GM12878 (cell line): ENCODE measurements around the gene NDUFB11. TPM values are rescaled to one million over a fixed set of nuclear protein-coding genes. Genes with fewer than 3 reads are reported as not detected.

Source experiments
- ATAC-seq: fragments of 200-7000 bp; cut with Tn5 transposase; 3 replicates; pipeline ENCODE4 v1.9.1; 2020; ENCODE audit warnings: mild to moderate bottlenecking, moderate library complexity
- BruUV-seq: library from RNA; stranded (reverse); fragments of 400-500 nt; replicated peaks from 2 replicates; lab custom pipeline; 2021; lab: Mats Ljungman, UMichigan
- CTCF ChIA-PET: fragments of 300-600 bp; sonication (Branson Sonifier 250); formaldehyde crosslinking; extraction: SDS; loops from one replicate; lab custom pipeline; 2021; ENCODE audit warnings: inconsistent platforms; lab: Yijun Ruan, JAX
- POLR2A ChIA-PET: fragments of 350-600 bp; formaldehyde crosslinking; extraction: SDS; loops from one replicate; lab custom pipeline; 2021; ENCODE audit warnings: inconsistent platforms; lab: Charles Lee
- RAD21 ChIA-PET: fragments of 300-600 bp; sonication (Branson Sonifier 250); formaldehyde crosslinking; loops from one replicate; lab custom pipeline; 2023; ENCODE audit warnings: antibody characterized with exemption; ENCODE audit not compliant: unreplicated experiment; lab: Charles Lee
- SMC1A ChIA-PET: fragments of 300-600 bp; sonication (Branson Sonifier 250); formaldehyde crosslinking; loops from one replicate; lab custom pipeline; 2023; ENCODE audit not compliant: unreplicated experiment, uncharacterized antibody; lab: Charles Lee
- DNase-seq: peaks from one replicate; pipeline ENCODE4 v3.0.0-alpha.2; 2011; ENCODE audit warnings: low read depth, low spot score
- FAIRE-seq: peaks from 3 replicates; lab custom pipeline; 2011; peaks lifted over from hg19 to GRCh38; lab: Jason Lieb, UNC
- H2AFZ ChIP-seq: 2 replicates; pipeline ENCODE4 v1.6.0; 2011; ENCODE audit warnings: low read depth, low read length, control low read depth; ENCODE audit not compliant: control insufficient read depth
- H3K27ac ChIP-seq: 2 replicates; pipeline ENCODE4 v1.5.1; 2011; ENCODE audit warnings: control low read depth; ENCODE audit not compliant: control insufficient read depth, insufficient read depth
- H3K27me3 ChIP-seq, 2 experiments: replicated peaks in 1 of 2; 2 replicates each; pipeline versions ENCODE4 v1.6.0 to v1.6.1; 2011; ENCODE audit warnings: low read length in 1 of 2; ENCODE audit not compliant: control insufficient read depth in 2 of 2, insufficient read depth in 2 of 2
- H3K36me3 ChIP-seq, 2 experiments: 2 replicates each; pipeline ENCODE4 v1.5.1; 2011; ENCODE audit warnings: low read length in 1 of 2; ENCODE audit not compliant: control insufficient read depth in 2 of 2, insufficient read depth in 2 of 2
- H3K4me1 ChIP-seq: 2 replicates; pipeline ENCODE4 v1.6.1; 2011; ENCODE audit warnings: mild to moderate bottlenecking, low read length, moderate library complexity, mixed read lengths; ENCODE audit not compliant: control insufficient read depth, insufficient read depth
- H3K4me2 ChIP-seq: 2 replicates; pipeline ENCODE4 v1.6.0; 2011; ENCODE audit warnings: control low read depth; ENCODE audit not compliant: control insufficient read depth, insufficient read depth
- H3K4me3 ChIP-seq: fragments of 200-600 bp; sonication (generic); 2 replicates; pipeline ENCODE4 v1.5.1; 2016
- H3K79me2 ChIP-seq: 2 replicates; pipeline ENCODE4 v1.6.0; 2011; ENCODE audit warnings: low read length; ENCODE audit not compliant: control insufficient read depth, insufficient read depth
- H3K9ac ChIP-seq: 2 replicates; pipeline ENCODE4 v1.8.0; 2011; ENCODE audit warnings: low read length, control low read depth, mixed read lengths; ENCODE audit not compliant: control insufficient read depth, insufficient read depth
- H3K9me3 ChIP-seq: replicated peaks from 3 replicates; pipeline ENCODE4 v1.5.1; 2011; ENCODE audit warnings: mild to moderate bottlenecking, low read length; ENCODE audit not compliant: control insufficient read depth, insufficient read depth
- H4K20me1 ChIP-seq: 2 replicates; pipeline ENCODE4 v1.6.0; 2011; ENCODE audit not compliant: control insufficient read depth, insufficient read depth
- BACH1 ChIP-seq: fragments of 450-650 bp; IDR thresholded peaks from 2 replicates; pipeline ENCODE4 v1.6.1; 2017; ENCODE audit warnings: mild to moderate bottlenecking, borderline replicate concordance
- BMI1 ChIP-seq: fragments of 450-650 bp; IDR thresholded peaks from 2 replicates; pipeline ENCODE4 v1.6.1; 2016; ENCODE audit warnings: mild to moderate bottlenecking, moderate library complexity, borderline replicate concordance
- CREM ChIP-seq: IDR thresholded peaks from 2 replicates; pipeline ENCODE4 v1.6.1; 2014; ENCODE audit warnings: antibody characterized with exemption, low read depth
- EP300 ChIP-seq, 2 experiments: fragments of 150-350 bp in 1 of 2; IDR thresholded peaks; 2 replicates each; pipeline ENCODE4 v1.6.1; 2011 to 2012; ENCODE audit warnings: low read depth in 2 of 2, low read length in 2 of 2, borderline replicate concordance in 1 of 2, improper control_type of control experiment in 1 of 2, inconsistent platforms in 1 of 2; ENCODE audit not compliant: control insufficient read depth in 1 of 2
- HDAC2 ChIP-seq: fragments of 200-600 bp; sonication (generic); IDR thresholded peaks from 2 replicates; pipeline ENCODE4 v1.6.1; 2017
- KLF5 ChIP-seq: fragments of 450-650 bp; IDR thresholded peaks from 2 replicates; pipeline ENCODE4 v1.6.1; 2014; ENCODE audit warnings: mild to moderate bottlenecking; ENCODE audit not compliant: partially characterized antibody
- NR2C2 ChIP-seq: IDR thresholded peaks from 2 replicates; pipeline ENCODE4 v1.6.1; 2011; ENCODE audit warnings: borderline replicate concordance, low read depth; ENCODE audit not compliant: control insufficient read depth, insufficient read length
- NRF1 ChIP-seq: conservative IDR thresholded peaks from 2 replicates; pipeline ENCODE4 v1.6.1; 2011; ENCODE audit warnings: mild to moderate bottlenecking, low read depth, low read length, improper control_type of control experiment
- TCF7 ChIP-seq: IDR thresholded peaks from 2 replicates; pipeline ENCODE4 v1.6.1; 2014; ENCODE audit warnings: antibody characterized with exemption, borderline replicate concordance
- ZNF687 ChIP-seq: fragments of 450-650 bp; IDR thresholded peaks from 2 replicates; pipeline ENCODE4 v1.6.1; 2017; ENCODE audit warnings: mild to moderate bottlenecking, moderate library complexity
- WGBS: methylation state at CpG from one replicate; pipeline ENCODE4 v1.1.6; 2016; ENCODE audit warnings: low lambda C conversion rate; ENCODE audit not compliant: insufficient replicate concordance, insufficient coverage; ENCODE audit errors: missing lambda C conversion rate; 5-methylcytosine and 5-hydroxymethylcytosine counted together
- in situ Hi-C: fragments of 300-500 bp; cut with MboI; formaldehyde crosslinking; loops from 9 replicates; pipeline ENCODE4 v1.14.3; 2018; ENCODE audit warnings: mixed read lengths
- intact Hi-C: fragments of 100-400 bp; cut with micrococcal nuclease; formaldehyde crosslinking; loops from one replicate; pipeline ENCODE4 v1.14.2; 2022; ENCODE audit not compliant: unreplicated experiment
- polyA plus RNA-seq, 11 experiments: library from polyadenylated mRNA; depleted of rRNA in 4 of 11; unstranded in 6 of 11; stranded (reverse) in 5 of 11; fragments of >200 nt; fragmentation: Nextera tagmentation in 4 of 11; fragmentation: Illumina TruSeq in 1 of 11; extraction: Ambion mirVana in 4 of 11; extraction: Trizol in 1 of 11; gene quantifications; 1 replicate in 1 of 11; 2 replicates in 10 of 11; pipeline versions ENCODE4 v1.2.1 to v1.2.3, GENCODE V29; 2011 to 2016; ENCODE audit warnings: inconsistent platforms in 2 of 11, missing spikeins in 2 of 11, low read depth in 1 of 11
- total RNA-seq, 4 experiments: library from RNA; depleted of rRNA in 3 of 4; stranded (reverse); fragments of >200 nt in 3 of 4; fragmentation: Illumina TruSeq in 1 of 4; extraction: Trizol in 1 of 4; gene quantifications; 2 replicates each; pipeline versions ENCODE4 v1.2.1 to v1.2.3, GENCODE V29; 2013 to 2021
- TF ChIP-seq, protein P1 (sequence below): fragments of 450-650 bp; IDR thresholded peaks from 2 replicates; pipeline ENCODE4 v1.6.1; 2014; ENCODE audit warnings: mild to moderate bottlenecking
- TF ChIP-seq, protein P2 (sequence below), 3 experiments: IDR thresholded peaks in 2 of 3; conservative IDR thresholded peaks in 1 of 3; 2 replicates each; pipeline ENCODE4 v1.5.1; 2011; ENCODE audit warnings: low read depth in 3 of 3, low read length in 3 of 3, mild to moderate bottlenecking in 3 of 3, control low read depth in 2 of 3, moderate library complexity in 2 of 3, inconsistent platforms in 1 of 3, mixed read lengths in 1 of 3; ENCODE audit not compliant: control insufficient read depth in 2 of 3, insufficient read depth in 1 of 3; ENCODE audit errors: extremely low read depth in 1 of 3

The NDUFB11 gene
- total and polyA plus RNA-seq, 10 of the 15 experiments (the other 5 are each of a cell fraction or from before 2014, with no cell fraction given) = 16.1 to 202 (median 83.3) TPM

- TF ChIP-seq ZNF687 (no peak), NRF1 (no peak), NR2C2 (no peak), CREM (no peak), BMI1 (no peak), BACH1 (no peak)
- TF ChIP-seq, protein P1, sequence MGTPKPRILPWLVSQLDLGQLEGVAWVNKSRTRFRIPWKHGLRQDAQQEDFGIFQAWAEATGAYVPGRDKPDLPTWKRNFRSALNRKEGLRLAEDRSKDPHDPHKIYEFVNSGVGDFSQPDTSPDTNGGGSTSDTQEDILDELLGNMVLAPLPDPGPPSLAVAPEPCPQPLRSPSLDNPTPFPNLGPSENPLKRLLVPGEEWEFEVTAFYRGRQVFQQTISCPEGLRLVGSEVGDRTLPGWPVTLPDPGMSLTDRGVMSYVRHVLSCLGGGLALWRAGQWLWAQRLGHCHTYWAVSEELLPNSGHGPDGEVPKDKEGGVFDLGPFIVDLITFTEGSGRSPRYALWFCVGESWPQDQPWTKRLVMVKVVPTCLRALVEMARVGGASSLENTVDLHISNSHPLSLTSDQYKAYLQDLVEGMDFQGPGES = no peak
- TF ChIP-seq, all 136 proteins: peak for 0
Measured at GRCh38 chrX:47172549-47172948, 28.0 kb upstream of the NDUFB11 start (continued).

DNA sequence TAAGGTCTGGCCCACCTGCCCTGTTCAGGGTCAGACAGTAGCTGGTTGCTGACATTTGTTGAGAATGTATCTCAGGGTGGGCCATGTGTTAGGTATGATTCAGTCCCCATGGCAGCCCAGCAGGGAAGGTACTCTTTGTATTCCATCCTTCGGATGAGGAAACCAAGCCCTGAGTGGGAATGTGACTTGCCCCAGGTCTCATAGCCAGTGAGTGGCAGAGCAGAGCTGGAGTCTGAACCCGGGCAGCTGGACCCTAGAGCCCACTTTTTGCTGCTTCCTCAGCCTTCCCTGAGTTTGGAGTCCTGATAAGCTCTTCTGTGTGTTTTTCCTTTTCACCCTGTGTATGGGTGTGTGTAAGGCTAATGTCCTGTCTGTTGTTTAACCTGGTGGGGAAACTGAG, 27.5 kb upstream of the NDUFB11 start:
- DNase-seq (no peak), FAIRE-seq (no peak), ATAC-seq (no peak)
- in situ Hi-C loops = no loop called here
- H3K36me3 ChIP-seq = peaks cover 0 to 11% of the 10 kb centered on the region in 2 experiments; a peak in 2 of 4 replicates
- no peaks in the 10 kb centered on the region for H3K79me2 ChIP-seq
- RAD21 ChIA-PET = no interaction called here
- 43% methylated on average over 2 of the region's 2 CpGs for WGBS
- SMC1A ChIA-PET = interaction anchor here (0.6 kb wide), 1 partner anchor 289 kb away, joined by 3 read pairs; no protein-coding TSS in a partner anchor
- CTCF ChIA-PET = no interaction called here
- H3K4me1 ChIP-seq = no peaks in the 10 kb centered on the region
- POLR2A ChIA-PET = no interaction called here
- H3K9me3 ChIP-seq = no peaks in the 10 kb centered on the region
- no peak overlapping the region for H3K9ac ChIP-seq
- no peak for TF ChIP-seq TCF7
- TF ChIP-seq NRF1 = no peak
- TF ChIP-seq HDAC2 = no peak
- TF ChIP-seq KLF5 = no peak
- TF ChIP-seq, protein P2, sequence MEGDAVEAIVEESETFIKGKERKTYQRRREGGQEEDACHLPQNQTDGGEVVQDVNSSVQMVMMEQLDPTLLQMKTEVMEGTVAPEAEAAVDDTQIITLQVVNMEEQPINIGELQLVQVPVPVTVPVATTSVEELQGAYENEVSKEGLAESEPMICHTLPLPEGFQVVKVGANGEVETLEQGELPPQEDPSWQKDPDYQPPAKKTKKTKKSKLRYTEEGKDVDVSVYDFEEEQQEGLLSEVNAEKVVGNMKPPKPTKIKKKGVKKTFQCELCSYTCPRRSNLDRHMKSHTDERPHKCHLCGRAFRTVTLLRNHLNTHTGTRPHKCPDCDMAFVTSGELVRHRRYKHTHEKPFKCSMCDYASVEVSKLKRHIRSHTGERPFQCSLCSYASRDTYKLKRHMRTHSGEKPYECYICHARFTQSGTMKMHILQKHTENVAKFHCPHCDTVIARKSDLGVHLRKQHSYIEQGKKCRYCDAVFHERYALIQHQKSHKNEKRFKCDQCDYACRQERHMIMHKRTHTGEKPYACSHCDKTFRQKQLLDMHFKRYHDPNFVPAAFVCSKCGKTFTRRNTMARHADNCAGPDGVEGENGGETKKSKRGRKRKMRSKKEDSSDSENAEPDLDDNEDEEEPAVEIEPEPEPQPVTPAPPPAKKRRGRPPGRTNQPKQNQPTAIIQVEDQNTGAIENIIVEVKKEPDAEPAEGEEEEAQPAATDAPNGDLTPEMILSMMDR (IDR thresholded peaks at IDR 0.05 in 2 of 3, conservative IDR thresholded peaks at IDR 0.05 in 1 of 3; ENCODE audit: control insufficient read depth in 2 of 3, extremely low read depth in 1 of 3, insufficient read depth in 1 of 3, low read depth in 3 of 3, low read length in 3 of 3) = no peak
- no peak for TF ChIP-seq EP300 (IDR thresholded peaks at IDR 0.05; ENCODE audit: borderline replicate concordance in 1 of 2, control insufficient read depth in 1 of 2, low read depth in 2 of 2, low read length in 2 of 2)
- TF ChIP-seq, all 136 proteins: peak for 0
- Histone ChIP-seq H3K4me2 (no peak overlapping the region), H3K27ac (no peak overlapping the region), H3K4me3 (no peak overlapping the region), H3K27me3 (no peaks in the 10 kb centered on the region), H4K20me1 (no peaks in the 10 kb centered on the region), H2AFZ (no peak overlapping the region)
- no TSS peak for BruUV-seq
- intact Hi-C loops = no loop called here
